ENCODE results near the gene KLHL2.

- TF ChIP-seq POLR2AphosphoS5 (IDR thresholded peaks at IDR 0.05) (no peak), POLR2A (IDR thresholded peaks at IDR 0.05; ENCODE audit: low read depth) (no peak)
These were observed 3.2 kb downstream of the KLHL2 start for GRCh38 chr4:165210566-165210965.
